Coronary artery (tissue), 2 donors: ENCODE measurements around the gene USPL1.
"Not testable (repeated sequence)": the region's sequence is repeated elsewhere in the genome, so short reads cannot be mapped to it uniquely, and the experiment has no call there.

Experiments
- DNase-seq: peaks from one replicate; pipeline ENCODE4 v3.0.0-alpha.2; 2017; ENCODE audit warnings: low spot score
- H3K27ac ChIP-seq, 2 donors: fragments of 200-600 bp; sonication (generic); one replicate each; pipeline ENCODE4 v1.5.1; 2016 to 2019
- H3K4me3 ChIP-seq: fragments of 200-600 bp; sonication (generic); 2 replicates; pipeline ENCODE4 v1.5.1; 2016; ENCODE audit warnings: mild to moderate bottlenecking, moderate library complexity
- CTCF ChIP-seq: fragments of 200-600 bp; sonication (generic); IDR thresholded peaks from one replicate; pipeline ENCODE4 v1.5.1; 2019; ENCODE audit warnings: antibody characterized with exemption

Gene USPL1

GRCh38 chr13:30623392-30623791 lies 5.7 kb downstream of the USPL1 start:
- Histone ChIP-seq H3K4me3 (no peak overlapping the region), H3K27ac (no peak overlapping the region)
- no peak for DNase-seq
- TF ChIP-seq CTCF = no peak

GRCh38 chr13:30624630-30625029 lies 6.9 kb downstream of the USPL1 start:
- no peak for DNase-seq
- H3K4me3 ChIP-seq = no peak overlapping the region
- TF ChIP-seq CTCF = no peak
- H3K27ac ChIP-seq = no peak overlapping the region

- TF ChIP-seq CTCF = no peak
- H3K27ac ChIP-seq = no peak overlapping the region
- no peak overlapping the region for H3K4me3 ChIP-seq
- DNase-seq = no peak
These were observed 11.8 kb downstream of the USPL1 start for GRCh38 chr13:30629527-30629926.

GRCh38 chr13:30633861-30634260 lies 16.1 kb downstream of the USPL1 start:
- TF ChIP-seq CTCF = no peak
- H3K4me3 ChIP-seq = no peak overlapping the region

GRCh38 chr13:30634838-30635237 lies 17.1 kb downstream of the USPL1 start:
- no peak overlapping the region for H3K4me3 ChIP-seq
- no peak for DNase-seq
- no peak for TF ChIP-seq CTCF
- H3K27ac ChIP-seq = no peak overlapping the region

More at GRCh38 chr13:30633861-30634260, 16.1 kb downstream of the USPL1 start:
- H3K27ac ChIP-seq = no peak overlapping the region
- DNase-seq = no peak

GRCh38 chr13:30638301-30638700 lies 20.6 kb downstream of the USPL1 start:
- no peak for DNase-seq
- H3K27ac ChIP-seq = no peak overlapping the region
- TF ChIP-seq CTCF = no peak
- H3K4me3 ChIP-seq = no peak overlapping the region

- H3K27ac ChIP-seq = no peak overlapping the region
- DNase-seq = no peak
- no peak overlapping the region for H3K4me3 ChIP-seq
- TF ChIP-seq CTCF = no peak
These were observed 22.0 kb downstream of the USPL1 start for GRCh38 chr13:30639671-30640070.

- H3K27ac ChIP-seq, H3K4me3 ChIP-seq, DNase-seq: not testable (repeated sequence)
These were observed 23.5 kb downstream of the USPL1 start for GRCh38 chr13:30641173-30641572.
